Activated naive CD4-positive, alpha-beta T cell treated with anti-CD3 and anti-CD28 coated beads, Interleukin-2, amount 10 ng/mL, durations not matched to agents 7 days and 5 days (primary cell): ENCODE data around the gene ZFP92.
A peak's percentile ranks its signal among the peaks of the same experiment; 100 is the strongest.

ENCODE experiments used
- CTCF ChIA-PET: fragments of 350-600 bp; sonication (Branson Sonifier 250); formaldehyde crosslinking; loops from one replicate; lab custom pipeline; 2021; ENCODE audit warnings: antibody characterized with exemption; lab: Charles Lee
- DNase-seq: peaks from one replicate; pipeline ENCODE4 v3.0.0-alpha.2; 2020
- H3K27ac Mint-ChIP-seq: one replicate; pipeline ENCODE4 v1.8.0; 2021; ENCODE audit warnings: mild to moderate bottlenecking, moderate library complexity, mixed read lengths
- H3K27me3 Mint-ChIP-seq: one replicate; pipeline ENCODE4 v1.8.0; 2021; ENCODE audit warnings: mild to moderate bottlenecking, mixed read lengths
- H3K36me3 Mint-ChIP-seq: one replicate; pipeline ENCODE4 v1.8.0; 2021; ENCODE audit warnings: mixed read lengths
- H3K4me1 Mint-ChIP-seq: one replicate; pipeline ENCODE4 v1.8.0; 2021; ENCODE audit warnings: mixed read lengths
- H3K4me3 Mint-ChIP-seq: one replicate; pipeline ENCODE4 v1.8.0; 2021; ENCODE audit warnings: mild to moderate bottlenecking, moderate library complexity, mixed read lengths
- H3K9me3 Mint-ChIP-seq: one replicate; pipeline ENCODE4 v1.8.0; 2021; ENCODE audit warnings: mixed read lengths

Gene ZFP92

DNA sequence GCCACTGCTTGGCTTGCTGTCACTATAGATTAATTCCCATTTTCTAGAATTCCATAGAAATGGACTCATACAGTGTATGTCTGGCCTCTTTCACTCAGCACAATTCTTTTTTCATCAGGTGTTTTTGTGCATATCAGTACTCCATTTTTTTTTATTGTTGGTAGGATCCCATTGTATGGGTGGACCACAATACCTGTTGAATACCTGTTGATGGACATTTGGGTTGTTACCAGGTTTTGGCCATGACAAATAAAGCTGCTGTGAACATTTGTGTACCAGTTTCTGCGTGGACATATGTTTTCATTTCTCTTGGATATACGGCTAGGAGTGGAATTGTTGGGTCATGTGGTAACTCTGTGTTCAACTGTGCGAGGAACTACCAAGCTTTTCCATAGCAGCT lies 14.9 kb downstream of the ZFP92 start:
- Mint-ChIP-seq H3K36me3 (no peaks in the 10 kb centered on the region), H3K4me3 (no peak overlapping the region), H3K27me3 (no peaks in the 10 kb centered on the region), H3K9me3 (no peaks in the 10 kb centered on the region), H3K27ac (no peak overlapping the region), H3K4me1 (no peaks in the 10 kb centered on the region)
- no peak for DNase-seq
- CTCF ChIA-PET: no interaction called here

DNA sequence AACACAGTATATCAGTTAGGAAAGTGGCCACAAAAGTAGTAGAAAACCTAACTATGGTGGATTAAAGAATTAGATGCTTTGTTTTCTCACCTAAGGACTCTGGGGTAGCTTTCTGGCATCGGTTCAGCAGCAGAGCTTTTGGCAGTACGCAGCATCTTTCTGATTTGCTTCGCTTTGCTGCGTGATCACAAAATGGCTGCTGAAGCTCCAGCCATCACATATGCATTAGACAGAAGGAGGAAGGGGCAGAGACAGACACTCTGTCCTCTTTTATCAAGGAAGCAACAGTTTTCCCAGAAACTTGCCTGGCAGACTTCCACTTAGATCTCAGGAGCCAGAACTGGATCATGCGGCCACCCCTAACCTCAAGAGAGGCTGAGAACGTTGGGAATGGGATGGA lies 19.5 kb downstream of the ZFP92 start:
- Mint-ChIP-seq H3K4me3 (no peak overlapping the region), H3K36me3 (no peaks in the 10 kb centered on the region), H3K4me1 (no peaks in the 10 kb centered on the region), H3K27me3 (no peaks in the 10 kb centered on the region), H3K9me3 (no peaks in the 10 kb centered on the region), H3K27ac (no peak overlapping the region)
- CTCF ChIA-PET: no interaction called here
- DNase-seq: no peak

DNA sequence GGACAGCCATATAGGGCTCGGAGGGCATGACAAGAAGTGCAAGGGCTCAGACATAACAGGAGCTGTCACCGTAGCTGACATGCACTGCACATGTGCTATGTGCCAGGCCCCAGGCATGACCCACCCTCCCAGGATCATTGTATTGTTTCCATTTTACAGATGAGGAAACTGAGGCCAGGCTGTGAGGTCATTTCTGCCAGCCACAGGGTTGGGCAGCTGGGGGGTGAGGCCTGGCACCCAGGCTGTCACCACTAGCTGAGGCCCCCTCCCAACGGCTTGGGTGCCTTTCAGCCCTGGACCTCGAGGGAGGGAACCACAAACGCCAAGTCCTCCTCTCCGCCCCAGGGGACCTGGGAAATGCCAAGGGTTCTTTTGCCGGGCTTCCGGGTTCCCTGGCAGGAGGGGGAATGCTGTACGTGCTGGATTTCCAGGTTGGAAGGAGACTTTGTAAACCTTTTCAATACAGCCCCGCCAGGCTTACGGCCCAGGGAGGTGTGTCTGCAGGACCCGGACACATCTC lies 21.9 kb downstream of the ZFP92 start:
- H3K4me3 Mint-ChIP-seq: no peak overlapping the region
- H3K27ac Mint-ChIP-seq: no peak overlapping the region
- H3K36me3 Mint-ChIP-seq: no peaks in the 10 kb centered on the region
- H3K27me3 Mint-ChIP-seq: peaks cover 4% of the 10 kb centered on the region
- no peaks in the 10 kb centered on the region for H3K9me3 Mint-ChIP-seq
- CTCF ChIA-PET: no interaction called here
- no peaks in the 10 kb centered on the region for H3K4me1 Mint-ChIP-seq
- no peak for DNase-seq

DNA sequence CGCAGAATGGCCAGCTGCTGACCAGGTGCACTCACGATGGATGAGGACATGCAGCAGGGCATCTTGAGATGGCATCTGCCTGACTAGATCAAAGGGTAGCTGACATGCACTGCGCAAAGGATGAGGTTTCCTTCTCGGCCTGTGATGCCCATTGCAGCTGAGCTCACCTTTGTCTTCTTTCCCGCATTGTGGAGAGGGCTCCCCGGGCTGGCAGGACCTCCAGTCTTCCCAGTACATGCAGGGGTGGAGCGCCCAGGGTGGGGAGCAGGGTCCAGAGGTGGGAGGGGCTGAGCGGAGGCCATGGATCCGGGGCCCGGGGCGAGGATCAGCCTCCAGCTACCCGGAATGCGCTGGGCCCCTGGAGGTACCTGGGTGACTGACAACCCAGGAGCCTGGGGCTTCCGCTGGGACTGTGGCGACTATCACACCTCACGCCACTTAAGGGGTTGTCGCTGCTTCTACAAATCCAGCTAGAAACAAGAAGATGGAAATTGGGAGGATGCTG lies 22.6 kb downstream of the ZFP92 start:
- Mint-ChIP-seq H3K27me3 (peaks cover 10% of the 10 kb centered on the region), H3K4me3 (no peak overlapping the region), H3K4me1 (no peaks in the 10 kb centered on the region), H3K27ac (no peak overlapping the region), H3K9me3 (no peaks in the 10 kb centered on the region), H3K36me3 (no peaks in the 10 kb centered on the region)
- no peak for DNase-seq
- CTCF ChIA-PET: no interaction called here

DNA sequence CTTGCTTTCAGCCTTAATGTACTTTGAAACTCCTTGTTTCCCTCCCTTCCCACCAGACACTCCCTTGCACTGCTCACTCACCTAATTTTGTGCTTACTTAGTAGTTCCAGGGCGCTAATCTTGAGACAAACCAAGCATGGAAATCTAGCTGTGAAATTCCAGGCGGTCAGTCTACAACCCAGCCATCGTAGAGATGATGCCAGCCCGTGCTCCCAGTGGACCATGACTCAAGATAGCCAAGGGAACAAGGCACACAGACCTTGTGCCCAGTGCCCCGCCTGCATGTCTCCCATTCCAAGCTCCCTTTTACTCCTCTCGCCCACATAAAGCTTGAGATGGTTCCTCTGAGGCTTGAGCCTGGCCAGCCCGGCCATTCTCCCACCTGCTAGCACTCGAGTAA lies 23.5 kb downstream of the ZFP92 start:
- H3K36me3 Mint-ChIP-seq: no peaks in the 10 kb centered on the region
- no peaks in the 10 kb centered on the region for H3K9me3 Mint-ChIP-seq
- no peak overlapping the region for H3K27ac Mint-ChIP-seq
- H3K4me3 Mint-ChIP-seq: no peak overlapping the region
- H3K4me1 Mint-ChIP-seq: no peaks in the 10 kb centered on the region
- H3K27me3 Mint-ChIP-seq: peaks cover 18% of the 10 kb centered on the region
- CTCF ChIA-PET: no interaction called here
- DNase-seq: no peak

DNA sequence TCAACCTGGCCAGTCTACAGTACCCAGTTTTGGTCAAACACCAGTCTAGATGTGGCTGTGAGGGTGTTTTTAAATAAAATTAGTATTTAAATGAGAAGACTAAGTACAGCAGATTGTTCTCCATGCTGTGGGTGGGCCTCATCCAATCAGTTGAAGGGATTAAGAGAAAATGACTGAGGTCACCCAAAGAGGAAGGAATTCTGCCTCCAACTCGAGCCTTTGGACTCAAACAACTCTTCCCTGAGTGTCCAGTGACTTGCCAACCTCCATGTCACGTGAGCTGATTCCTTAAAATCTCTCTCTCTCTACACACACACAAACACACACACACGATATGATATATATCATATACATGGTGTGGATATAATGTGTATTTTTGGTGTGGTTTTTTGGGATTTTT lies 24.6 kb downstream of the ZFP92 start:
- Mint-ChIP-seq H3K27me3 (peaks cover 27% of the 10 kb centered on the region), H3K4me1 (no peaks in the 10 kb centered on the region), H3K9me3 (no peaks in the 10 kb centered on the region), H3K27ac (no peak overlapping the region), H3K36me3 (no peaks in the 10 kb centered on the region), H3K4me3 (no peak overlapping the region)
- CTCF ChIA-PET: no interaction called here
- DNase-seq: no peak

DNA sequence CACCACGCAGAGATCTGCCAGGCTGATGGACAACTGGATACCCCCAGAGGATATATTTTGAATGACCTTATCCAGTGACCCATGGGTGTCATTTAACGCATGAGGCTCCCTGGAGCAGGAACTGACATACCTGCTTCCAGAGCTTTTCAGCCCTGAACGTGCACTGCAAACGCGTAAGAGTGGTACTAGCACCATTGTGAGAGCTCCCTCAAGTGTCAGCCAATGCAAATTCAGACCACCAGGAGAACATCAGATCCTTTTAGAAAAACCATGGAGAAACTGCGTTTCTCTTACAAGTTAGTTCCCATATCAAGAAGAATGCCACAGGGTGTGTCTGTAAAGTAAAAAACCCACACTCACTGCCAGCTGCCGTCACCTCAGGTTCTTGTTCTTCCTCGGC lies 27.3 kb downstream of the ZFP92 start:
- Mint-ChIP-seq H3K4me1 (no peaks in the 10 kb centered on the region), H3K27me3 (peaks cover 27% of the 10 kb centered on the region), H3K4me3 (no peak overlapping the region), H3K9me3 (no peaks in the 10 kb centered on the region), H3K27ac (no peak overlapping the region), H3K36me3 (no peaks in the 10 kb centered on the region)
- peak; percentile 28 for DNase-seq
- CTCF ChIA-PET: interaction anchor here (1.2 kb wide), 1 partner anchor 68 kb away, joined by 3 read pairs; no protein-coding TSS in a partner anchor

DNA sequence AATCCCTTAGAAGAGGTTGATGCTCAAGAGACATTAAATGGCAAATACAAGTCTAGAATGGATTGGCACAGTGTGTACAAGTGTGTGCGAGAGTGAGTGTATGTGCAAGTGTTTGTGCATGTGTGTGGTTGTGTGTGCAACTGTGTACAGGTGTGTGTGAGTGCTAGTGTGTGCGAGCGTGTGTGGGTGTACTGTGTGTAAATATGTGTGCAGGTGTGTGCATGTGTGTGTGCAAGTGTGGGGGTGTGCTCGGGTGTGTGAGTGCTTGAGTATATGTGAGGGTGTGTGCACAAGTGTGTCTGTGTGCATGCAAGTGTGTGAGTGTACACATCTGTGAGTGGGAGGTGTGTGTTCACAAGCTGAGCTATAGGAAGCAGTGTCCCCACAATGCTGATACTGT lies 28.7 kb downstream of the ZFP92 start:
- Mint-ChIP-seq H3K9me3 (no peaks in the 10 kb centered on the region), H3K4me1 (no peaks in the 10 kb centered on the region), H3K4me3 (no peak overlapping the region), H3K27me3 (peaks cover 27% of the 10 kb centered on the region), H3K36me3 (no peaks in the 10 kb centered on the region), H3K27ac (no peak overlapping the region)
- no peak for DNase-seq
- CTCF ChIA-PET: interaction anchor here (1.0 kb wide), 1 partner anchor 100 kb away, joined by 3 read pairs; no protein-coding TSS in a partner anchor

DNA sequence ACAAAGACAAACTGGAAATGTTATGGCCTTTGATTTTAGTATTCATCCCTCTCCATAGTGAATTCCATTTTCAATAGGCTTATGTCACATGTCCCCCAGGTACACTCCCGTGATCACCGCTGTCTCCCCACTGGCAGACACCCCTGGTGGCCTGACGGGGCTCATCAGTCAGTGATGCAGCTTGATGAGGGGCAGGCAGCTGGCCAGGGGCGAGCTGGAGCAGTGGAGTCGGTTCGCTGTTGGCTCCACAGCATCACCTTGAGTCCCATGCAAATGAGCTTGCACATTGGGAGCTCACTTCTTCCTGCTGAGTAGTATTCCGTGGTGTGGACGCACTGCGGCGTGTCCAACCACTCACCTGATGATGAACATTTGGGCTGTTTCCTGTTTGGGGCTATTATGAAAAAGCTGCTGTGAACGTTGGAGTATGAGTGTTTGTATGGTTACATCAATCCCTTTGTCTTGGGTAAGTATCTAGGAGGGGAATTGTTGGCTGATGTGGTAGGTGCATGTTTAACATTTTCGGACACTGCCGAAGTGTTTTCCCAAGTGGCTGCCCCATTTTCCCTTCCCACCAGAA lies 29.4 kb downstream of the ZFP92 start:
- Mint-ChIP-seq H3K27ac (no peak overlapping the region), H3K4me1 (no peaks in the 10 kb centered on the region), H3K9me3 (no peaks in the 10 kb centered on the region), H3K4me3 (no peak overlapping the region), H3K36me3 (no peaks in the 10 kb centered on the region), H3K27me3 (peaks cover 27% of the 10 kb centered on the region)
- CTCF ChIA-PET: interaction anchor here (0.9 to 1.0 kb wide), 2 partner anchors 99 to 169 kb away, joined by 3 to 4 read pairs; no protein-coding TSS in a partner anchor
- DNase-seq: no peak

DNA sequence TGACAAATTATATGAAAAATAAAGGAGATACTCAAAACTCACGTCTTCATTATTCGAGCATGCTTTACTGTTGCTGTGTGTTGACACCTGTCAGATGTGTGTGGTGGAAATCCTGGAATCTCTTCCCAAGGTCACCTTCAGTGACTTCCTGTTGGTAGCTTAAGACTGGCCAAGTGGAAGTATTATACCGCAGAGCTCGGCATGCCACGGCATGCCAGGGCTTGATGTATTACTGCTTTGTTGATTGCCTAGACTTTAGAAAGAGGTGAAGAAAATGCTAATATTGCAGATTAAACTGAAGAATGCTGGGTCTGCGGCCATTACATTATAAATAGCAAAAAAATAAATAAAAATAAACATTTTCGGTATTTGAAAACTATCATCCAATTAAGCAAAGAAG lies 30.0 kb downstream of the ZFP92 start:
- Mint-ChIP-seq H3K27me3 (peaks cover 27% of the 10 kb centered on the region), H3K4me3 (no peak overlapping the region)
- CTCF ChIA-PET: interaction anchor here (0.9 to 1.0 kb wide), 2 partner anchors 98 to 168 kb away, joined by 3 to 4 read pairs; no protein-coding TSS in a partner anchor

DNA sequence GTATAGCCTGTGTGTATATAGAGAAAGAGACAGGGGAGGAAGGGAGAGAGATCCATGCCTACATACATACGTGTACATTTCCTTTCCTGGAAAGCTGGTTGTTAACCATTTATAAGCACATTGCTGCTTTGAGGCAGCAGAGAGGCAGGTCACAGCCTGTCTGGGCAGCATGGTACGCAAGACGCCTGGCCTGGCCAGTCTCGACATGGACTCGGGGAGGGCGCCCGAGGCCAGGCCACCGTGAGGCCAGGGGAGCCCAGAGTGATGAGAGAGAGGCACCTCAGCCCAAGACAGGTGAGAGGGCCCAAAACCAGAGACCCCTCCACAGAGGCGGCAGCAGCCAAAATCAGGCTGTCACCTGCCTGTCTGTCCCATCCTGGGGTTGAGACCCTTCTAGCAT lies 30.7 kb downstream of the ZFP92 start:
- Mint-ChIP-seq H3K36me3 (no peaks in the 10 kb centered on the region), H3K4me1 (no peaks in the 10 kb centered on the region), H3K9me3 (no peaks in the 10 kb centered on the region), H3K27ac (no peak overlapping the region), H3K4me3 (no peak overlapping the region), H3K27me3 (peaks cover 23% of the 10 kb centered on the region)
- CTCF ChIA-PET: no interaction called here
- no peak for DNase-seq

More for the DNA sequence above, 30.0 kb downstream of the ZFP92 start:
- Mint-ChIP-seq H3K9me3 (no peaks in the 10 kb centered on the region), H3K36me3 (no peaks in the 10 kb centered on the region), H3K4me1 (no peaks in the 10 kb centered on the region), H3K27ac (no peak overlapping the region)
- no peak for DNase-seq

DNA sequence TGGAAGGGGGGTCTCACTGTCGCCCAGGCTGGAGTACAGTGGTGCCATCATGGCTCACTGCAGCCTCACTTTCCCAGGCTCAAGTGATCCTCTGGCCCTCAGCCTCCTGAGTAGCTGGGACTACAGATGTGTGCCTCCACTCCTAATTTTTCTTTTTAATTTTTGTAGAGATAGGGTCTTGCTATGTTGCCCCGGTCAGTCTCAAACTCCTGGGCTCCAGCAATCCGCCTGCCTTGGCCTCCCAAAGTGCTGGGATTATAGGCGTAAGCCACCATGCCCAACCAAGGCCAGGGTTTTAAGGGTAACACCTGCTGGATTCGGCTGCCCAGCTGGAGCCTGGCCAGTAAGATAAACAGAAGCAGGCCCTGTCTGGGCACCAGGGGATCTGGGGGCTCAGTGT lies 31.2 kb downstream of the ZFP92 start:
- H3K4me1 Mint-ChIP-seq: no peaks in the 10 kb centered on the region

DNA sequence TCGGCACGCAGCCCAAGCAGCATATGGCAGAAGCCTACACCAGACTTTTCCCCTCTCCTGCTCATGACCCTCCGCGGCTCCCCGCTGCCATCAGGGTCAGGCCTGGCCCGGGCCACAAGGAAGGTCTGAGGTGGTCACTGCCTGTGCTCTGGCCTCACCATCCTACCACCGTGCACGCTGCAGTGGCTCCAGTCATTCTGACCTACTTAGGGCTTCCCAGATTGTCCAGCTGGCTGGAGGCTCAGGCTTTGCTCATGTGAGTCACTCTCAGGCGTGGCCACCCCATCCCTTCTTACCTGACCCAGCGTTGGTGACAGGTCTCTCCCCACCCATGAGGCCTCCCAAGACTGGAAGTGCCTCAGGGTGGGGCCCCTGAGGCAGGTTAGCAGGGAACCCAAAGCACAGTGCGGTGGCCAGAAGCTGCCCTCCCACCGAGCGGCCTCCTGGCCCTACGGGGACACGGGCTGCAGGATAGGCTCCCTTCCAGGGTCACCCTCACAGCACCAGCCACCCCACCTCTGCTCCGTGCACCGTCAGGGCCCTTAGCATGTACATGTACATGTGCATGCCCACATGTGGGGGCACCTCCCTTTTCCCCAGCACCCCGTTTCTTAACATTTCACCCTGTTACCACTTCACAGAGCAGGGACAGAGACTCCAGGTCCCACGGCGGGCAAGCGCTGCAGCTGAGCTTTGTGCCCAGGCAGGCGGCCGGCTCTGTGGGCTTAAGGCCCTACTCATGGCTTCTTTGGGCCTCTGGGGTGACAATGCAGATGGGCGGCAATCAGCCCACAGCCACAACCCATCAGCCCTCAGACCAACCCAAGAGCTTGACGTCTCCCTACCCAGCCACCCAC lies 32.4 kb downstream of the ZFP92 start:
- no peak overlapping the region for H3K4me3 Mint-ChIP-seq
- no peak overlapping the region for H3K27ac Mint-ChIP-seq
- H3K27me3 Mint-ChIP-seq: peaks cover 18% of the 10 kb centered on the region
- no peaks in the 10 kb centered on the region for H3K9me3 Mint-ChIP-seq
- CTCF ChIA-PET: no interaction called here
- H3K36me3 Mint-ChIP-seq: no peaks in the 10 kb centered on the region
- no peaks in the 10 kb centered on the region for H3K4me1 Mint-ChIP-seq
- DNase-seq: no peak

More for the DNA sequence above, 31.2 kb downstream of the ZFP92 start:
- H3K36me3 Mint-ChIP-seq: no peaks in the 10 kb centered on the region
- no peak for DNase-seq
- no peak overlapping the region for H3K27ac Mint-ChIP-seq
- H3K9me3 Mint-ChIP-seq: no peaks in the 10 kb centered on the region
- H3K4me3 Mint-ChIP-seq: no peak overlapping the region
- peaks cover 23% of the 10 kb centered on the region for H3K27me3 Mint-ChIP-seq
- CTCF ChIA-PET: no interaction called here

DNA sequence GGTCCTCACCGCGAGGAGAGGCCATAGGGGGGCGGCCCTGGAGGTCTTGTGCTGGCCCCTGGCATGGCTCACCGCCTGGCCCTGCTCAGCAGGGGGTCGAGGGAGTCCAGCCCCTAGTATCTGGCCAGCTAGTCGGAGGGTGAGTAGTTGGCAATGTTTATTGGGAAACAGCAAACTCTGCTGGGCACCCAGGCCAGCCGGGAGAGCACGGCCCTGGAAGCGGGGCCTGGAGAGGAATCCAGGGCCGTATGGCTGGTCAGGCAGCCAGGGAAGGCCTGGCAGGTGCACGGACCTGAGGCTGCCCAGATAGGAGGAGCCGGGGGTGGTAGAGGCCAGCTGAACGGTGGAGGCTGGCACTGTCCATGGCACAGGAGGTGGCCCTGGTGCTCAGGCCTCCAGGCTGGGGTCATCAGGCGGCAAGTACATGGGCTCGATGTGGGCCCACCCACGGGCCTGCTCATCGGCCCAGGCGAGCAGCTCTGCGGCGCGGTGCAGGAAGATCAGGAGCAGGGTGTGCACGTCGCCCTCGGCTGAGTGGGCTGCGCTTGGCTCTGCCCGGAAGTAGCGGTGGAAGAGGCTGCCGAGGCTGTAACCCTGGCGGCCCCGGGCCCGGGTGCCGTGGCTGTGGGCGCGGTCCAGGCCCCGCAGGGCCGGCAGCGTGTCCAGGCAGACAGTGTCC lies 33.2 kb downstream of the ZFP92 start:
- Mint-ChIP-seq H3K4me1 (no peaks in the 10 kb centered on the region), H3K36me3 (no peaks in the 10 kb centered on the region), H3K9me3 (no peaks in the 10 kb centered on the region), H3K27me3 (peaks cover 12% of the 10 kb centered on the region), H3K4me3 (no peak overlapping the region), H3K27ac (no peak overlapping the region)
- DNase-seq: no peak
- CTCF ChIA-PET: no interaction called here
